GM19240 (cell line): ENCODE measurements around the gene LEPROT.
"Not testable (repeated sequence)": the region's sequence is repeated elsewhere in the genome, so short reads cannot be mapped to it uniquely, and the experiment has no call there.

ENCODE experiments used
- DNase-seq: peaks from one replicate; pipeline ENCODE4 v3.0.0; 2011; ENCODE audit warnings: low spot score; ENCODE audit not compliant: insufficient read length

Gene LEPROT

DNA sequence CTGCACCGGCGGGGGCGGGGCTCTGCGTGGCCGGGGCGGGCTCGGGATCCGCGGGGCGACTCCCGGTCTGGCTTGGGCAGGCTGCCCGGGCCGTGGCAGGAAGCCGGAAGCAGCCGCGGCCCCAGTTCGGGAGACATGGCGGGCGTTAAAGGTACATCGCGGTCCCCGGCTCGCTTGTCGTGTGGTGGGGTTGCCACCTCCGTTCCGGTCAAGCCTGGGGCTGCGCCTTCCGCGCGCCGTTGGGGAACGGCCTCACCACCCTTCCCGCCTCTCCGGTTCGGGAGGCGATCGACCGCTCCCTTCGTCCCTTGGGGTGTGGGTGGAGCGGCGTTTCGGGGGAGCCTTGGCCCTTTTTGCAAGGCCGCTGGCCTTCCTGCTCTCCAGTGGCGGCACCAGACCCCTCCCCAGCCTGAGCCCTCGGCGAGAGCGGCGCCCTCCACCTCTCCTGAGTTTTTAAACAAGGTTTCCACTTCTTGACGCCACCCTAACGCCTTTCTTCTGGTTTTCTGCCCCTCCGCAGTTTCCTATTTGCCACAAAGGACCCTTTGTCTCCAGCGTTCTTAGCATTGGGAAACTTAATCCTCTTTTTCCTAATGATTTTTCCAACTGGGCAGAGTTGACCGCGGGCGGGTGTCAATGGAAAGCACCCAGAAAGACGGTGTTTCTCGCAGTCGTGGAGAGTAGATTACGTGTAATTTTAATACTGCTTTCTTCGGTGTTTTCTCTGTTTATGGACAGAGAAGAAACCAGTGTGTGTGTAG, at the start of gene LEPROT, which contains the start of gene LEPR:
Gene LEPROT (plus strand): TSS at position 79 of the 761 bp plus-strand sequence. CDS start 57 bp downstream, at position 136.
Gene LEPR (plus strand): TSS at position 79 of the 761 bp plus-strand sequence. CDS start 144,898 bp downstream, outside the sequence.
- peak; percentile 65 for DNase-seq

- DNase-seq: no peak
Measured at GRCh38 chr1:65371544-65371943, 48.9 kb upstream of the LEPROT start.

GRCh38 chr1:65372557-65372956, 47.9 kb upstream of the LEPROT start:
- DNase-seq: no peak

DNA sequence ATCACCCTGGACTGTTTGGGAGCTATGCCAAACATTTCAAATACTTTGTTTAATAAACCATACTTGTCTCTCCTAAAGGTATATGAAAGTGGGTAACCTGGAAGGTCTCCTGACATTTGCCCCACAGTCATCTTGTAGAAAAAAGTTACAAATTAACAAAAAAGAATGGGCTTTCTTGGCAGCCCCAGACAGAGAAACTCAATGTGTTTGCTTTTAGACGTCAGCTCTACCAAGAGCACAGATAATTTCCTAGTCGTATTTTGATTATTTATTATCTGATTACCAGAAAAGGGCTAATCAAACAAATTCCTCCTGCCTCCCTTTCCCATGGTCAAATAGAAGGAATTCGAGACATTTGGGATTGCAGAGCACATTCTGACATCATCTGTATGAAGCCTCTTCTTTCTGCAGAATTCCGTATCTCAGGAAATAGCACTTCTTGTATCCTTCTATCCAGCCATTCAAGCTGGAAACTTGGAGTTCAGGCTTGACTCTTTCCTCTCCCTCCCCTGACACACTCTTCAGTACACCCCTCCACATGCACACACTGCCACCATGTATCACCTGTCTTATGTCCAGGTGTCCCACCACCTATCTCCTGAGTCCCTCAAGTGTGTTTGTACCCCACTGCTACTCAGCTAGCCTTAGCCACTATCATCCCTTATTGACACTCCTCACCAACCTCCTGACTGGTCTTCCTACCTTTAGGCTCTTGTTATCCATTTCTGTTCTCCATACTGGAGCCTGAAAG, 42.8 kb upstream of the LEPROT start:
- no peak for DNase-seq

DNA sequence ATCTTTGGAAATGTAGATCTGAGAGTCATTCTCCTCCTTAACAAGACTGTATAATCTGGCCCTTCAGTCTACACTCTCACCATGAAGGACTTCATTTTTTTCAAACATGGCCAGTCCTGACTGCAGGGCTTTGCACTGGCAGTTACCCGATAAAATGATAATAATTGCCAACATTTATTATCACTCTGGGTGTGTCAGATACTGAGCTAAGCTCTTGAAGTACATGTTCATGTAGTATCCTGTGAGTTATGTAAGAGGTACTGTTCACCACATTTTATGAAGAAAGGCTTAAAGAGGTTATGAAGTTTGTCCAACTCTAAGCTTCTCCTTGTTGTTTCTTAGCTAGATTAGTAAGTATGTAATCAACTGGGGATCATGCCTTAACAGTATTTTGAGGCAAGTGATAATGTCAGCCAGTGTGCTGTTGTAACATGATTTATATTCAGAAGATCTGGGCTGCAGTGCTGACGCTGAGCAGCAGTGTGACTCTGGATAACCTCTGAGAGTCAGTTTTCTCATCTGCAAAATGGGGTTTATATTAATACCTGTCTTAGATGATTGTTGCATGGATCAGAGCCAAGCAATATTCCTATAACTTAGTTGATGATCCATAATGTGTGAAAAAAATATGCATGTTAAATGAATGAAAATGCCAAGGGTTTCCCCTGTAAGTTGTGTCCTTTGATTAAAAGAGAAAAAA, 42.1 kb upstream of the LEPROT start:
- no peak for DNase-seq

GRCh38 chr1:65384426-65384825, 36.0 kb upstream of the LEPROT start:
- DNase-seq: not testable (repeated sequence)

DNA sequence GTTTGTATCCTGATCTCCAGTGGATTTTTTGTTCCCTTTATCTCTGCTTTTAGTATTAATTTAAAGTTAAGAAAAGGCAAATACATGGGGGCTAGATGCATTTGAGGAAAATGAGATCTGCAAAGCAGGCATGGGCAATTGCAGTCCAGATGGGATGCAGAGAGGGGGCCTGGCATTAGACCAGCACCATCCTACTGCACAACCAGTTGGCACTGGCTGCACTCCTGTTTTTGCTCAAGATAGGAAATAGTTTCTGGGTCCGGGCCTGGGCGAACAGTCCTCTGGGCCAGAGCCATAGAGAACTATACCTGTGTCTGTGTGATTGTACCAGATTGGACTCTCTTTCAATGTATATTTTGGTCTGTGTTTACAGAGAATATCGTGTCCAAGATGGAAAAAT, 34.0 kb upstream of the LEPROT start:
- no peak for DNase-seq

DNA sequence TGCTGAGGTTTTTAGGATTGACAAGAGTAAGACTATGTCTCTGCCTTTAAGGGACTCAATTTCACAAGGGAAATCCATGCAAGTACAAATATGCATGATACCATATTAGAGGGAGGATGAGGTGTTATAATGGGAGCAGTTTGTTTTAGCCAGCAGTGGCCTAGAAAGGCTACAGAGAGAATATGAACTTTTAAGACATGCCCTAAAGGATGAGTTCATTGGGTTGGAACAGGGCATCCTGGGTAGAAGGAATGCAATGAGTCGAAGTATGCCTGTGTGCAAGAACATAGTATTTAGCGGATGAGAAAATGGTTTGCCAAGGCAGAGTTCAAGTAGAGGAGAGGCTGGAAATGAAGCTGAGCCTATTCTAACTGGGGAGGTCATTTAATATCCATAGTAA, 32.6 kb upstream of the LEPROT start:
- DNase-seq: no peak

DNA sequence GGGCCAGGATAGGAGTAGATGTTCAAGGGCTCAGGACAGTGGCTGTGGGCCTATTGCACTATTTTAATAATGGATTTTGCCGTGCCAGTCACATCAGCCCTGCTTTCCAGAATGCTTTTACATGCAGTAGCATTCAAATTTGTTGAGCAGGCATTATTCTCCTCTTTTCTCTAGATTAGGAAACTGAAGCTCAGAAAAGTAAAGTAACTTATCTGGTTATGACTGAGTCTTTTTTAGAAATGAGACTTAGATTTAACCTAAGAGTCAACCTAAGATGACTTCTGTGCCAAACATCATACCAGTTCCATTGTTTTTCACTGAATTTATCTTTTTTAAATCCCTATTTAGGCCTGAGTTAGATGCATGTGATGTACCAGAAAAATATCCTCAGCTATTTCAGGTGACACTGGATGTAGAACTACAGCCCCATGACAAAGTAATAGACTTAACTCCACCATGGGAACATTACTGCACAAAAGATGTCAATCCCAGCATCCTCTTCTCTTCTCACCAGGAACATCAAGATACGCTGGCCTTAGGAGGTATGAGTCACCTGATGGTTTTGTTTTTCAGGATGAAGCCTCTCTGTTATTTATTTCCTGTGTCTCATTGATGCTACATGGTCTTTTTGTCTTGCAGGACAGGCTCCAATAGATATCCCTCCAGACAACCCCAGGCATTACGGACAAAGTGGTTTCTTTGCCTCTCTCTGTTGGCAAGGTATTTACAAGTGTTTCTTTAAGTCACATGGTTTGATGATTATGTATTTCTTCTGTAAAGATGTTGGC, 31.4 kb upstream of the LEPROT start:
- no peak for DNase-seq

DNA sequence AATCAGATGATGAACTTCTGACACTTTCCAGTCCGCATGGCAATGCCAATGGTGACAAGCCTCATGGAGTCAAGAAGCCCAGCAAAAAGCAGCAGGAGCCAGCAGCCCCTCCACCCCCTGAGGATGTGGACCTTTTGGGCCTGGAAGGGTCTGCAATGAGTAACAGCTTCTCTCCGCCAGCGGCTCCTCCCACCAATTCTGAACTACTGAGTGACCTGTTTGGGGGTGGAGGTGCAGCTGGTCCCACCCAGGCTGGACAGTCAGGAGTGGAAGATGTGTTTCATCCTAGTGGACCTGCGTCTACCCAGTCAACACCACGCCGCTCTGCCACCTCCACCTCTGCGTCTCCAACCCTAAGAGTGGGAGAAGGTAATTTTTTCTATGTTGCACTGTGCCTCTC, 28.0 kb upstream of the LEPROT start:
- DNase-seq: no peak

- DNase-seq: peak; percentile 18
Measured at GRCh38 chr1:65393347-65393746, 27.1 kb upstream of the LEPROT start.

- no peak for DNase-seq
Measured at GRCh38 chr1:65393928-65394327, 26.5 kb upstream of the LEPROT start.

GRCh38 chr1:65395887-65396612, 24.4 kb upstream of the LEPROT start:
- DNase-seq: no peak

- no peak for DNase-seq
Measured at GRCh38 chr1:65398083-65398482, 22.4 kb upstream of the LEPROT start.

- no peak for DNase-seq
Measured at GRCh38 chr1:65399003-65399402, 21.5 kb upstream of the LEPROT start.

DNA sequence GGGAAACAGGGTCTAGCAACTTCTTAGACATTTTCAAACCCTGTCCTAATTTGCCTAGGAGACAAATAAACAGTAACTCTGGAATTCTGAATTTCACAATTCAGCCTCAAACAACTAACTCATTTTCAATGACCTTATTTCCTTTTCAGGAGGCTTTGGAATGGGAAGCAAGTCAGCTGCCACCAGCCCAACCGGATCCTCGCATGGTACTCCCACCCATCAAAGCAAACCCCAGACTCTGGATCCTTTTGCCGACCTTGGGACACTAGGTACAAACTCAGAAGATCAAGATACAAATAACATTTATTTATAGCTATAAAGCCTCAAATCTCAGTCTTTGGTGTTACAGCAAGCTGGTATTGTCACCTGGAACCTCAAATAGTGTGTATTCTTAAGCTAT, 18.9 kb upstream of the LEPROT start:
- DNase-seq: no peak

- no peak for DNase-seq
Measured at GRCh38 chr1:65404941-65405340, 15.5 kb upstream of the LEPROT start.

DNA sequence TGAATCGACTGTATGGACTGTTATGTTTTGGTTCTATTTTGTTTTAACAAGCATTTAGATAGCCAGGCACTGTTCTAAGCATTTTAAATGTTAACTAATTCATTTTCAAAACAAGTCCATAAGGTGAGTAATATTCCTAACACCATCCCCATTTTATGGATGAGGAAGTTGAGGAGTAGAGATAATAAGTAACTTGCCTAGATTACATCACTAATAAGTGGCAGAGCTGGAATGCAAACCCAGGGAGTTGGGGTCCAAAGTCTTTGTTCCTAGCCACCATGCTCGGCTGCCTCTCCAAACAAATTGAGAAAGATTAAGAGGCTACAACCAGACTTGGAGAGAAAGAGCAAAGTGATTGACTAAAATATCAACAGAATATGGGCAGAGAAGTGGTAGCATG, 12.6 kb upstream of the LEPROT start:
- DNase-seq: no peak

GRCh38 chr1:65409314-65409713, 11.2 kb upstream of the LEPROT start:
- DNase-seq: no peak

DNA sequence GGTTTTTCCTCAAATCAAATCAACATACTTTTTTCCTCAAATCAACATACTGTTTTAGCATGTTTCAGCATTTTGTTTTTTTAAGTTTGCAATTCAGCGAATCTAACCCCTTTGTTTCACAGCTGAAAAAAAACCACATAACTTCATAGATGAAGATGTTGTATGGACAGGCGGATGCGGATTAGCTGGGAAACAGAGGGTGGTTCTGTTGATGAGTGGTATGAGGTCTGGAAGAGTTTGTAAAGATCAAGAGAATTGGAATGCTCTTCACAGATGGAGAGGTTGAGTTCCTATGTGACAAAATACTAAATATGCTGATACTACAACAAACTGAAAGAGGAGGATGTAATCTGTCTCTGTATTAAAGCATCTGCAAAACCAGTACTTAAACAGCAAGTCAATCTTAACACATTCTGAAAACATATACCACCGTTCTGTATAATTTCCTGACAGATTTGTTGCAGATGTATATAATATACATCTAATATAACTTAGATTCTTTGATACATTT, 10.6 kb upstream of the LEPROT start:
- no peak for DNase-seq
